HEK293 (cell line): ENCODE data around the gene PPIP5K2.

Experiments used
- CTCF ChIP-seq: fragments of 450-650 bp; formaldehyde crosslinking; IDR thresholded peaks from 2 replicates; pipeline ENCODE4 v1.5.1; 2016; ENCODE audit warnings: missing biosample characterization, missing genetic modification characterization
- PRDM1 ChIP-seq: fragments of 450-650 bp; formaldehyde crosslinking; IDR thresholded peaks from 2 replicates; pipeline ENCODE4; 2016; ENCODE audit warnings: missing biosample characterization, missing genetic modification characterization
- SP7 ChIP-seq: fragments of 450-650 bp; formaldehyde crosslinking; IDR thresholded peaks from 2 replicates; pipeline ENCODE4 v1.5.1; 2016; ENCODE audit warnings: missing biosample characterization, missing genetic modification characterization
- ZBTB11 ChIP-seq: fragments of 450-650 bp; formaldehyde crosslinking; conservative IDR thresholded peaks from 2 replicates; pipeline ENCODE4 v1.5.1; 2016; ENCODE audit warnings: low read depth, missing biosample characterization, missing genetic modification characterization
- ZBTB20 ChIP-seq: fragments of 450-650 bp; formaldehyde crosslinking; IDR thresholded peaks from 2 replicates; pipeline ENCODE4 v1.5.1; 2016; ENCODE audit warnings: missing biosample characterization, missing genetic modification characterization
- ZBTB49 ChIP-seq: fragments of 450-650 bp; formaldehyde crosslinking; IDR thresholded peaks from 2 replicates; pipeline ENCODE4 v1.5.1; 2016; ENCODE audit warnings: missing biosample characterization, missing genetic modification characterization, low read depth
- ZFP37 ChIP-seq: fragments of 450-650 bp; formaldehyde crosslinking; IDR thresholded peaks from 2 replicates; pipeline ENCODE4 v1.5.1; 2016; ENCODE audit warnings: missing biosample characterization, missing genetic modification characterization
- ZNF449 ChIP-seq: fragments of 450-650 bp; formaldehyde crosslinking; IDR thresholded peaks from 2 replicates; pipeline ENCODE4 v1.5.1; 2017; ENCODE audit warnings: missing biosample characterization, mild to moderate bottlenecking, missing genetic modification characterization, moderate library complexity
- ZNF510 ChIP-seq: fragments of 450-650 bp; formaldehyde crosslinking; IDR thresholded peaks from 2 replicates; pipeline ENCODE4 v1.5.1; 2018; ENCODE audit warnings: mild to moderate bottlenecking, missing genetic modification characterization, missing biosample characterization; ENCODE audit not compliant: insufficient replicate concordance
- ZNF514 ChIP-seq: fragments of 450-650 bp; formaldehyde crosslinking; IDR thresholded peaks from 2 replicates; pipeline ENCODE4 v1.5.1; 2016; ENCODE audit warnings: missing biosample characterization, missing genetic modification characterization
- ZNF521 ChIP-seq: fragments of 450-650 bp; formaldehyde crosslinking; IDR thresholded peaks from 2 replicates; pipeline ENCODE4 v1.5.1; 2017; ENCODE audit warnings: missing biosample characterization, mild to moderate bottlenecking, missing genetic modification characterization
- ZNF596 ChIP-seq: fragments of 450-650 bp; IDR thresholded peaks from 2 replicates; pipeline ENCODE4 v1.5.0; 2018; ENCODE audit warnings: missing biosample characterization, mild to moderate bottlenecking, missing genetic modification characterization, moderate library complexity
- ZNF670 ChIP-seq: fragments of 450-650 bp; formaldehyde crosslinking; IDR thresholded peaks from 2 replicates; pipeline ENCODE4 v1.5.1; 2016; ENCODE audit warnings: missing biosample characterization, missing genetic modification characterization, low read depth

- TF ChIP-seq CTCF (tag by site-specific recombination): no peak
- TF ChIP-seq SP7: peak; percentile 98
- no peak for TF ChIP-seq PRDM1
- TF ChIP-seq ZNF449 (tag by site-specific recombination): no peak
- TF ChIP-seq ZNF670: no peak
- TF ChIP-seq ZNF596 (tag by site-specific recombination): no peak
- no peak for TF ChIP-seq ZBTB11 (tag by site-specific recombination)
- TF ChIP-seq ZBTB49: no peak
- no peak for TF ChIP-seq ZNF521
- TF ChIP-seq ZNF510 (tag by site-specific recombination): no peak
- no peak for TF ChIP-seq ZFP37 (tag by site-specific recombination)
- no peak for TF ChIP-seq ZBTB20 (tag by site-specific recombination)
- no peak for TF ChIP-seq ZNF514 (tag by site-specific recombination)
These were observed 96.6 kb downstream of the PPIP5K2 start for GRCh38 chr5:103216697-103217096.
